AG04450 (cell line): ENCODE data around the gene FSTL4. TPM values are rescaled to one million over a fixed set of nuclear protein-coding genes. Genes with fewer than 3 reads are reported as not detected.

Experiments used
- CTCF ChIA-PET: fragments of 300-600, 350-600 bp; formaldehyde crosslinking; extraction: SDS; loops from one replicate; lab custom pipeline; 2022; ENCODE audit warnings: antibody characterized with exemption, inconsistent platforms; lab: Charles Lee
- POLR2A ChIA-PET: fragments of 350-600 bp; formaldehyde crosslinking; extraction: SDS; loops from one replicate; lab custom pipeline; 2021; ENCODE audit warnings: antibody characterized with exemption, inconsistent platforms; lab: Yijun Ruan, JAX
- DNase-seq: peaks from one replicate; pipeline ENCODE4 v3.0.0-alpha.2; 2011; ENCODE audit warnings: low read depth, low spot score
- H3K27ac ChIP-seq: one replicate; pipeline ENCODE4 v1.5.1; 2012; ENCODE audit warnings: low read depth, low read length, control low read depth
- H3K27me3 ChIP-seq: one replicate; pipeline ENCODE4 v1.6.0; 2012; ENCODE audit warnings: low read length; ENCODE audit not compliant: control insufficient read depth, insufficient read depth
- H3K4me3 ChIP-seq: 2 replicates; pipeline ENCODE4 v1.5.1; 2011; ENCODE audit warnings: mild to moderate bottlenecking, low read depth, low read length, control low read depth
- H3K9me3 ChIP-seq: 2 replicates; pipeline ENCODE4 v1.5.1; 2012; ENCODE audit warnings: low read length; ENCODE audit not compliant: control insufficient read depth, insufficient read depth
- polyA plus RNA-seq: library from polyadenylated mRNA; depleted of rRNA; stranded (reverse); fragments of >200 nt; gene quantifications from 2 replicates; pipeline ENCODE4 v1.2.3, GENCODE V29; 2011
- TF ChIP-seq, protein P1 (sequence below): IDR thresholded peaks from 2 replicates; pipeline ENCODE4 v1.5.1; 2011; ENCODE audit warnings: low read depth, low read length, control low read depth, inconsistent platforms

Gene FSTL4
- polyA plus RNA-seq, 1 experiment = 0.11 TPM

DNA sequence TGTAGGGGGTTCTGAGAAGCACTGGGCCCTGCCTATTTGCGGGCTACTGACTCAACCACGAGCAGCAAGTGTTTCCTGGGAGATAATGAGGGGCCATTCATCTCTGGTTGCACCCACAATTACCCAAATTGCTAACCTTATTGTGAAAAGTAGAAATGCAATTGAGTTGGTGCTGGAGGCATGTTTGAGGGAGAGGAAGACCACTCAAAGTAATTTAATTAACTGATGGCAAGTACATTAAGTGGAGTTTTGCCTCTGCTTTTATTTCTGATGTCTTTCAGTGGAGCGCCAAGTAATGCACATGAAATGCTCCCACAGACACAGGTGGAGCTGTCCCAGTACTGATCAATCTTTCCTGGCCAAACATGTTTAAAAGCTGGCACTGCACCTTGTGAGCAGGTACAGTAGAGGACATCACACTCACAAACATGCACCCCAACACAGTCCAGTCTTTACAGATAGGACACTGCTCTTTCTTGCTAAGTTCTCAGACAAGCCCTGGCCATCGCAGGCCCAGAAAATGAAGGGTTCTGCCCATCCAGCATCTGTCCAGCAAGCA, 365.1 kb downstream of the FSTL4 start:
- ChIA-PET CTCF (interaction anchor here (1.0 to 5.4 kb wide), 11 partner anchors 12 to 143 kb away, joined by 3 to 68 read pairs (median 5); no protein-coding TSS in a partner anchor), POLR2A (no interaction called here)
- Histone ChIP-seq H3K4me3 (no peak overlapping the region), H3K27me3 (peaks cover 7% of the 10 kb centered on the region), H3K9me3 (no peaks in the 10 kb centered on the region), H3K27ac (no peak overlapping the region)
- TF ChIP-seq, protein P1, sequence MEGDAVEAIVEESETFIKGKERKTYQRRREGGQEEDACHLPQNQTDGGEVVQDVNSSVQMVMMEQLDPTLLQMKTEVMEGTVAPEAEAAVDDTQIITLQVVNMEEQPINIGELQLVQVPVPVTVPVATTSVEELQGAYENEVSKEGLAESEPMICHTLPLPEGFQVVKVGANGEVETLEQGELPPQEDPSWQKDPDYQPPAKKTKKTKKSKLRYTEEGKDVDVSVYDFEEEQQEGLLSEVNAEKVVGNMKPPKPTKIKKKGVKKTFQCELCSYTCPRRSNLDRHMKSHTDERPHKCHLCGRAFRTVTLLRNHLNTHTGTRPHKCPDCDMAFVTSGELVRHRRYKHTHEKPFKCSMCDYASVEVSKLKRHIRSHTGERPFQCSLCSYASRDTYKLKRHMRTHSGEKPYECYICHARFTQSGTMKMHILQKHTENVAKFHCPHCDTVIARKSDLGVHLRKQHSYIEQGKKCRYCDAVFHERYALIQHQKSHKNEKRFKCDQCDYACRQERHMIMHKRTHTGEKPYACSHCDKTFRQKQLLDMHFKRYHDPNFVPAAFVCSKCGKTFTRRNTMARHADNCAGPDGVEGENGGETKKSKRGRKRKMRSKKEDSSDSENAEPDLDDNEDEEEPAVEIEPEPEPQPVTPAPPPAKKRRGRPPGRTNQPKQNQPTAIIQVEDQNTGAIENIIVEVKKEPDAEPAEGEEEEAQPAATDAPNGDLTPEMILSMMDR = no peak
- DNase-seq = no peak

DNA sequence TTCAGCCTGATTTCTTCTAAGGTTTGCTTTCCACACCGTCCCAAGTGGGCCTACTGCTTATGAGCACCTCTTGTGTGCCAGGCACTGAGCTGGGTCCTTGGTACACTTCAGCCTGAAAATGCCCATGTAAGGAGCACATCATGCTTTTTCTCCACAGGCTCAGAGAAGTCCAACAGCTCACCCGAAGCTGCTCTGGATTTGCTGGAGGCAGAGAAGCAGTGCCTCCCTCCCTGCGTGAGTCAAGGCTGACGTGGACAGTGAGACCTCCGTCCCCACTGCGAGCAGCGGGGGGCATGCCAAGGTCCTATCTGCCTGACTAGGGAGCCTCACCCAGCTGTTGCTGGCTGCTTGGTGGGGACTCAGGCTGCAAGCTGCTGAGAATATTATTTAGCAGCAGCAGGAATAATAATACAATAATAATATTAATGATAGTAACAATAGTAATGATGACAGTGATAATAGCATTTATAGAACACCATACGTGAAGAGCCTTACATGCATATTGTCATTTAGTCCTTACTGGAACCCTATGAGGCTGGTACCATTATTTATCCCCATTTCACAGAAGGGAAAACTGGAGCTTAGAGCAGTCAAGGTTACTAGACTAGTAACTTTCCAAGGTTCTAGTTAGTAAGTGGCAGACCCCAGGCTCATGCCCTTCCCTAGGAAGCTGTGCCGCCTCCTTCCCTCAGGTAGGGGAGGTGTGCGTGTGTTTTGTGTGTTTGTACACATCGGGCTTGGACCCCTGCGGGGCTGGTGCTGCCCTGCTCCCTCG, 365.8 kb downstream of the FSTL4 start:
- Histone ChIP-seq H3K27me3 (peaks cover 5% of the 10 kb centered on the region), H3K9me3 (no peaks in the 10 kb centered on the region), H3K27ac (no peak overlapping the region), H3K4me3 (no peak overlapping the region)
- TF ChIP-seq, protein P1 = no peak
- CTCF ChIA-PET = interaction anchor here (1.7 to 5.4 kb wide), 2 partner anchors 38 to 135 kb away, joined by 5 to 68 read pairs; no protein-coding TSS in a partner anchor
- POLR2A ChIA-PET = no interaction called here
- DNase-seq = no peak

DNA sequence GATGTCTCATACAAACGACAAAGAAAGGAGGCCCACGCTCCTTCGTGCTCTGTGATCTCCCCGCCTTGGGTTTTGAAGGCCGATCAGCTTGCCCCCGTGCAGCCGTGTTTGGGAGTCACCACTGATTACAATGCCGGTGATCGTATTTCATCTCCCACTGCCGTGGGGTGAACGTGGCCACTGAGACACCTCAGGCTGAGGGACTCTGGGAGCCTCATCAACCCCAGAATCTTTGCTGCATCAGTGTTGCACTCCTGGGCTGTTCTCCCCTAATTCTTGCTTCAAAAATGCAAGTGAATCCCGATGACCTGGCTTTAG, 366.3 kb downstream of the FSTL4 start:
- H3K9me3 ChIP-seq = no peaks in the 10 kb centered on the region

DNA sequence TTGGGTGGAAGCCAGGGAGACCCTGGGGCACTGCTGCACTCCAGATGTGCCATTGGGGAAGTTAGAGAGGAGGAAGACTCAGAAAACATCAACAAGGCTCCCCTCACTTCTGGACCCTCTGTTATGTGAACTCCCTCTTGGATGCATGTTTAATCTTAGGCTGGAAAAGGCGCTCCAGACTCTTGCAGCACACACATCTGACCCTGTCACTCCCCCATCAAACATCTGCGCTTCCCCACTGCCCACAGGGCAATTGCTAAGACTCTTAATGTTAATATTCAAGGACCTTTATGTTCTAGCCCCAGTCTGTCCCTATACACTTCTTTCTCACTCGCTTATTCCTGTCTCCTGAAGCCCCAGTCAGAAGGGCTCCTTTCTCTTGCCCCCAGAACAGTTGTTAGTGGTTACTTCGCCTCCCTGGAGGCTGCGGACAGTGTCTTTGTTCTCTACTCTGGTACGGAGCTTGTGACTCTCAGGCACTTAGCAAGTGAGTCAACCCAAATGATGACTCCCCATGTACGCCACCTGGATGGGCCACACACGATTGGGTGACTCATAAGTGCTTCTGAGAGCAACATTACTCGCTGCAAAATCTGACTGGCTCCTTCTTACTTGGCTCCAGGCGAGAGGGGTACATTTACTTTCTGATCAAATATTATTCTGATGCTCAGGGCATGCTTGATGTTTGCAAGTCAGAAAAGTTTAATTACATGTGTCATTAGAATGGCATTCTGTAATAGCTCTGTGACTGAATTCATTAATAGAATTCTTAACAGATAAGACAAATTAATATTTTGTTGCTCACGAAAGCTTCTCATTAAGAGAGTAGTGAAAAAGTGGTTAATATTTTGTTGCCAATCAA, 366.9 kb downstream of the FSTL4 start:
- ChIA-PET POLR2A (interaction anchor here (0.7 kb wide), 1 partner anchor 684 kb away, joined by 4 read pairs; no protein-coding TSS in a partner anchor), CTCF (interaction anchor here (5.4 kb wide), 1 partner anchor 134 kb away, joined by 68 read pairs; no protein-coding TSS in a partner anchor)
- H3K9me3 ChIP-seq = no peaks in the 10 kb centered on the region
- TF ChIP-seq, protein P1 = no peak
- peak; percentile 85 for DNase-seq
- H3K4me3 ChIP-seq = no peak overlapping the region
- H3K27me3 ChIP-seq = no peaks in the 10 kb centered on the region
- peak overlapping the region; percentile 84 for H3K27ac ChIP-seq

More for the DNA sequence above, 366.3 kb downstream of the FSTL4 start:
- TF ChIP-seq, protein P1 = no peak
- CTCF ChIA-PET = interaction anchor here (5.4 kb wide), 1 partner anchor 134 kb away, joined by 68 read pairs; no protein-coding TSS in a partner anchor
- Histone ChIP-seq H3K27me3 (peaks cover under 1% of the 10 kb centered on the region), H3K4me3 (no peak overlapping the region), H3K27ac (peak overlapping the region; percentile 22)
- POLR2A ChIA-PET = no interaction called here
- DNase-seq = no peak
